Tibial artery (tissue), 4 donors: ENCODE results near the gene MTMR3.

Experiments
- DNase-seq, 2 donors: peaks; one replicate each; pipeline ENCODE4 v3.0.0-alpha.2; 2019
- H3K27ac ChIP-seq, 2 donors: fragments of 200-600 bp; sonication (generic) in 1 of 2; 1 replicate in 1 of 2; 2 replicates in 1 of 2; pipeline ENCODE4 v1.5.1; 2018 to 2019; ENCODE audit warnings: mild to moderate bottlenecking in 1 of 2
- H3K27me3 ChIP-seq, 2 donors: fragments of 200-600 bp; sonication (generic) in 1 of 2; one replicate each; pipeline versions ENCODE4 v1.5.1 to v1.6.0; 2016 to 2019
- H3K36me3 ChIP-seq, 3 donors: fragments of 200-600 bp; sonication (generic) in 2 of 3; one replicate each; pipeline ENCODE4 v1.5.1; 2016 to 2019; ENCODE audit warnings: mild to moderate bottlenecking in 2 of 3
- H3K4me1 ChIP-seq, 4 donors: fragments of 200-600 bp; sonication (generic) in 2 of 4; 1 replicate in 3 of 4; 2 replicates in 1 of 4; pipeline ENCODE4 v1.5.1; 2016 to 2019
- H3K4me3 ChIP-seq, 2 donors: fragments of 200-600 bp; sonication (generic) in 1 of 2; 1 replicate in 1 of 2; 2 replicates in 1 of 2; pipeline ENCODE4 v1.5.1; 2018 to 2019; ENCODE audit warnings: mild to moderate bottlenecking in 2 of 2
- H3K9me3 ChIP-seq, 3 donors: fragments of 200-600 bp; sonication (generic) in 1 of 3; one replicate each; pipeline ENCODE4 v1.5.1; 2016 to 2019
- intact Hi-C: fragments of 100-400 bp; cut with DNase I; formaldehyde crosslinking; loops from one replicate; pipeline ENCODE4 v1.15.0; 2023; ENCODE audit warnings: low total_unique reads
- TF ChIP-seq, protein P1 (sequence below), 2 experiments: fragments of 200-600 bp in 1 of 2; fragments of 450-650 bp in 1 of 2; IDR thresholded peaks; one replicate each; pipeline ENCODE4 v1.5.1; 2017 to 2019; ENCODE audit warnings: antibody characterized with exemption in 2 of 2, mild to moderate bottlenecking in 1 of 2, moderate library complexity in 1 of 2

The MTMR3 gene

GRCh38 chr22:29892315-29893156 lies 9.6 kb downstream of the MTMR3 start:
- DNase-seq, result no peak
- H3K9me3 ChIP-seq, result no peaks in the 10 kb centered on the region
- peaks cover 0 to 23% (median 3%) of the 10 kb centered on the region in 4 donors for H3K4me1 ChIP-seq
- intact Hi-C loops, result no loop called here
- TF ChIP-seq, protein P1, sequence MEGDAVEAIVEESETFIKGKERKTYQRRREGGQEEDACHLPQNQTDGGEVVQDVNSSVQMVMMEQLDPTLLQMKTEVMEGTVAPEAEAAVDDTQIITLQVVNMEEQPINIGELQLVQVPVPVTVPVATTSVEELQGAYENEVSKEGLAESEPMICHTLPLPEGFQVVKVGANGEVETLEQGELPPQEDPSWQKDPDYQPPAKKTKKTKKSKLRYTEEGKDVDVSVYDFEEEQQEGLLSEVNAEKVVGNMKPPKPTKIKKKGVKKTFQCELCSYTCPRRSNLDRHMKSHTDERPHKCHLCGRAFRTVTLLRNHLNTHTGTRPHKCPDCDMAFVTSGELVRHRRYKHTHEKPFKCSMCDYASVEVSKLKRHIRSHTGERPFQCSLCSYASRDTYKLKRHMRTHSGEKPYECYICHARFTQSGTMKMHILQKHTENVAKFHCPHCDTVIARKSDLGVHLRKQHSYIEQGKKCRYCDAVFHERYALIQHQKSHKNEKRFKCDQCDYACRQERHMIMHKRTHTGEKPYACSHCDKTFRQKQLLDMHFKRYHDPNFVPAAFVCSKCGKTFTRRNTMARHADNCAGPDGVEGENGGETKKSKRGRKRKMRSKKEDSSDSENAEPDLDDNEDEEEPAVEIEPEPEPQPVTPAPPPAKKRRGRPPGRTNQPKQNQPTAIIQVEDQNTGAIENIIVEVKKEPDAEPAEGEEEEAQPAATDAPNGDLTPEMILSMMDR (IDR thresholded peaks at IDR 0.05), result no peak
- no peaks in the 10 kb centered on the region for H3K27me3 ChIP-seq
- H3K36me3 ChIP-seq, result no peaks in the 10 kb centered on the region
- H3K4me3 ChIP-seq, result no peak overlapping the region
- no peak overlapping the region for H3K27ac ChIP-seq

DNA sequence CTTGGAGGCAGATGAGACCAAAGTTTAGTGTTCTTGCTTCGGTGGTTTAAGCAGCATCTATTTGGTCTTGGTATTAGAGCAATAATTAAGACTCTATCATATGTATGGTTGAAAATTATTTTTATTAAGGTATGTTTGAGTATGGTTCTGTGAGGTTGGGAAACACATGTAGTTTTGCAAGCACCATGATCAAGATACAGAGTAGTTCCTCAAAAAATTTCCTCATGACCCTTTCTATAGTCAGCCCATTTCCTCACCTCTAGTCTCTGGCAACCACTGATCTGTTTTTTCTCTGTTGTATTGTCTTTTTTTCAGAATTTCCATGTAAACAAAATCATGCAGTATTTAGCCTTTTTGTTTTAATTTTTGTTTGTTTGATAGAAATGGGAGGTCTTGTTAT lies 18.4 kb downstream of the MTMR3 start:
- Histone ChIP-seq H3K27me3 (no peaks in the 10 kb centered on the region), H3K36me3 (no peaks in the 10 kb centered on the region), H3K9me3 (no peaks in the 10 kb centered on the region), H3K4me3 (no peak overlapping the region), H3K4me1 (peaks cover 0 to 24% (median 0%) of the 10 kb centered on the region in 4 donors), H3K27ac (no peak overlapping the region)
- intact Hi-C loops, result no loop called here
- no peak for DNase-seq
- TF ChIP-seq, protein P1 (IDR thresholded peaks at IDR 0.05), result no peak

DNA sequence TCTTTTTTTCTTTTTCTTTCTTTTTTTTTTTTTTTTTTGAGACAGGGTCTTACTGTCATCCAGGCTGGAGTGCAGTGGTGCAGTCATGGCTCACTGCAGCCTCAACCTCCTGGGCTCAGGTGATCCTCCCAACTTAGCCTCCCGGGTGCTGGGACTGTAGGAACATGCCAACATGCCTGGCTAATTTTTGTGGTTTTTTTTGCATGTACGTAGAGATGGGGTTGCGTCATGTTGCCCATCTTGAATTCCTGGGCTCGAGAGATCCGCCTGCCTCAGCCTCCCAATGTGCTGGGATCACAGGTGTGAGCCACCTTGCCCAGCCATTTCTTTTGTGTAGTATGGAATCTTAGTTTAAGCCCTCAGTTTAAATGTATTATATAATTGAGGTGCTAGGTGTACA lies 20.4 kb downstream of the MTMR3 start:
- intact Hi-C loops, result no loop called here

DNA sequence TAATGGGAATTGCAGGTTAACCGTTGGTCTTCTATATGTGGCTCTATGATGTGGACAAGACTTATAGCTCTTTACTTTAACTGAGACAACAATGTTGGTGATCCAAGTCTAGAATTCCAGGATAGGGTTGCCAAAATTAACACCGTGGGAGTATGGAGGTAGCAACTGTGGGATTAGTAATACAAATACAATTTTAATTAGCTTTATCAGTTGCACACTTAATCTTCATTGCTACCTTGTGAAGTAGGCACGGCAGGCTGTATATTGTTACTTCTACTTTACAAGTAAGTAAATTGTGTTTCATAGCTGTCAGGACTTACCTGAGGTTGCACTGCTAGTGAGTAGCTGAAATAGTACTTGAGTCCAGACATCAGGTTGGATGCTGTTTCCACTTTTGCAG lies 21.0 kb downstream of the MTMR3 start:
- intact Hi-C loops, result no loop called here
- Histone ChIP-seq H3K27ac (no peak overlapping the region), H3K36me3 (no peaks in the 10 kb centered on the region), H3K27me3 (no peaks in the 10 kb centered on the region), H3K9me3 (no peaks in the 10 kb centered on the region), H3K4me1 (peaks cover 0 to 40% (median 11%) of the 10 kb centered on the region in 4 donors), H3K4me3 (no peak overlapping the region)
- TF ChIP-seq, protein P1 (IDR thresholded peaks at IDR 0.05), result no peak
- DNase-seq, result no peak

More for the DNA sequence above, 20.4 kb downstream of the MTMR3 start:
- peaks cover 0 to 40% (median 11%) of the 10 kb centered on the region in 4 donors for H3K4me1 ChIP-seq
- H3K27ac ChIP-seq, result no peak overlapping the region
- no peaks in the 10 kb centered on the region for H3K27me3 ChIP-seq
- no peaks in the 10 kb centered on the region for H3K9me3 ChIP-seq
- DNase-seq, result no peak
- TF ChIP-seq, protein P1 (IDR thresholded peaks at IDR 0.05), result no peak
- H3K4me3 ChIP-seq, result no peak overlapping the region
- no peaks in the 10 kb centered on the region for H3K36me3 ChIP-seq

DNA sequence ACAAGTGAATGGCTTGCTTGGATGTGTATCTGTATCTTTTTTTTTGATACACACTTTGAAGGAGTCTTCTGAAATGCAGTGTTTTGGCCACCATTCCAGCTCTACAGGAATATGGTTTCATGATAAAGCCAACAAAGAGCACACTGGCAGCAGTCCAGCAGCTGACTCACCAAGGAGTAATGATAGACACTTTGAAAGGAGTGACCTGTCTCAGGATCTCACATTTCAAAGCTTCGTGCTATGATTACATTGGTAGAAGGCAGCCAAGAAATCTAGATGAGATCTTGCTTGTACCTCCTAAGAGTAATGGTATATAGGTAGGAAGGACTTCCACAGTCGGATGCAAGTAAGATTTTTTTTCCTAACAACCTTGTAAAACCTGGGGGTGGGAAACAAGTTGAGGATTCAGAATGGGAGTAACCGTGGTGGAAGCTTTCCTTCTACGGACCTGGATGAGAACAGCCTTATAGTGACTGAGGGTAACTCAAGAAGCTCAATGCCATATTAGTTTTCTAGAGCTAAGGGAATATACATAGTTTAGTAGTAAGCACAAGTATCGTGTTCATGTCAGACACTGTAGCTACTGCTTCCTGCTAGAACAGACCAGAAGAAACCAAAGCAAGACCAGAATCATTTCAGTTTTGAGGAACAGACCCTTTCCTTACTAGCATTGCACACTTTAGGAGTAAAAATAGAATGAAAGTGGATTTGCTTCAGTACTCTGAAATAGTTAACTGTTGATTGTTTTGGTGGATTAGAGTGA lies 25.0 kb downstream of the MTMR3 start:
- no peak overlapping the region for H3K27ac ChIP-seq
- DNase-seq, result peak in 1 of 2 donors; percentile 64
- TF ChIP-seq, protein P1 (IDR thresholded peaks at IDR 0.05), result no peak
- no peaks in the 10 kb centered on the region for H3K36me3 ChIP-seq
- H3K27me3 ChIP-seq, result no peaks in the 10 kb centered on the region
- no peaks in the 10 kb centered on the region for H3K9me3 ChIP-seq
- no peak overlapping the region for H3K4me3 ChIP-seq
- H3K4me1 ChIP-seq, result peaks cover 0 to 45% (median 20%) of the 10 kb centered on the region in 4 donors
- intact Hi-C loops, result no loop called here
